Osteocyte (in vitro differentiated cells): ENCODE measurements around the gene TGM2. TPM values are rescaled to one million over a fixed set of nuclear protein-coding genes. Genes with fewer than 3 reads are reported as not detected.

Experiments
- DNase-seq: peaks from one replicate; pipeline ENCODE4 v3.0.0; 2021; ENCODE audit warnings: mixed read lengths; ENCODE audit not compliant: unreplicated experiment; ENCODE audit errors: extremely low spot score
- H3K27ac Mint-ChIP-seq: one replicate; pipeline ENCODE4 v1.8.0; 2021; ENCODE audit warnings: mild to moderate bottlenecking, mixed read lengths; ENCODE audit not compliant: unreplicated experiment
- H3K27me3 Mint-ChIP-seq: one replicate; pipeline ENCODE4 v1.8.0; 2021; ENCODE audit warnings: mixed read lengths; ENCODE audit not compliant: unreplicated experiment
- H3K36me3 Mint-ChIP-seq: one replicate; pipeline ENCODE4 v1.8.0; 2021; ENCODE audit warnings: mixed read lengths; ENCODE audit not compliant: unreplicated experiment
- H3K4me1 Mint-ChIP-seq: one replicate; pipeline ENCODE4 v1.8.0; 2021; ENCODE audit warnings: mixed read lengths; ENCODE audit not compliant: unreplicated experiment
- H3K4me3 Mint-ChIP-seq: one replicate; pipeline ENCODE4 v1.8.0; 2021; ENCODE audit warnings: mild to moderate bottlenecking, moderate library complexity, mixed read lengths; ENCODE audit not compliant: unreplicated experiment
- H3K9me3 Mint-ChIP-seq: one replicate; pipeline ENCODE4 v1.8.0; 2021; ENCODE audit warnings: mixed read lengths; ENCODE audit not compliant: unreplicated experiment
- total RNA-seq: library from RNA; stranded (reverse); gene quantifications from 2 replicates; pipeline ENCODE4 v1.2.1, GENCODE V29; 2021
- TF ChIP-seq, protein P1 (sequence below): fragments of 200-600 bp; sonication (generic); IDR thresholded peaks from 2 replicates; pipeline ENCODE4 v1.5.0; 2021; ENCODE audit warnings: antibody characterized with exemption, mild to moderate bottlenecking, moderate library complexity

The TGM2 gene
- total RNA-seq, 1 donor from 2014 or later, result 29.2 TPM

DNA sequence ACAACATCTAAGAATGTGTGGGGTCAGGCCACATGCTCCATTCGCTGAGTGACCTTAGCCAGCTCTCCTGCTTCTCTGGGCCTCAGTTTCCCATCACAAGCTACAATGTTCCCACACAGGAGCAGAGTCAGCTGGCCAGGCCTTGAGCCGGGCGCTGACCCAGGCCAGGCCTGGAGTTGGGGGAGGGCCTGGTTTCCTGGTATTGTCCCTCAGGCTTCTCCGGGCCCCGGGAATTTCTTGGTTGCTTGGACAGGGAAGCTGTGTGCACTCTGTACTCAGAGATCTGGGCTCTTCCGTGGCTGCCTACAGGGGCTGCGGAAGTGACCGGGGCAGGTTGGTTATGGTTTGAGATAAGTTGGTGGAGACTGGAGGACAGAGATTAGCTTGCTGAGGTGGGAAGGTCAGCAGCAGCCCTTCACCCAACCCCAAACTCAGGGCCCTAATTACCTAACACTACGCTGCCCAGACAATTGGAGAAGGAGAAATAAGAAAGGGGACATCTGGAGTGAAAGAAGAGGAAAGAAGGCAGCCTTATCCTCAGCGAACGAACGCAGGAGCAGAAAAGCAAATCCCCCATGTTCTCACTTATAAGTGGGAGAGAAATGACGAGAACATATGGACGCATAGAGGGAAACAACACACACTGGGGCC is 6.2 kb downstream of the TGM2 start:
- Mint-ChIP-seq H3K4me1 (peaks cover 23% of the 10 kb centered on the region), H3K4me3 (no peak overlapping the region), H3K27ac (no peak overlapping the region), H3K36me3 (no peaks in the 10 kb centered on the region), H3K27me3 (no peaks in the 10 kb centered on the region), H3K9me3 (no peaks in the 10 kb centered on the region)
- DNase-seq, result no peak
- TF ChIP-seq, protein P1, sequence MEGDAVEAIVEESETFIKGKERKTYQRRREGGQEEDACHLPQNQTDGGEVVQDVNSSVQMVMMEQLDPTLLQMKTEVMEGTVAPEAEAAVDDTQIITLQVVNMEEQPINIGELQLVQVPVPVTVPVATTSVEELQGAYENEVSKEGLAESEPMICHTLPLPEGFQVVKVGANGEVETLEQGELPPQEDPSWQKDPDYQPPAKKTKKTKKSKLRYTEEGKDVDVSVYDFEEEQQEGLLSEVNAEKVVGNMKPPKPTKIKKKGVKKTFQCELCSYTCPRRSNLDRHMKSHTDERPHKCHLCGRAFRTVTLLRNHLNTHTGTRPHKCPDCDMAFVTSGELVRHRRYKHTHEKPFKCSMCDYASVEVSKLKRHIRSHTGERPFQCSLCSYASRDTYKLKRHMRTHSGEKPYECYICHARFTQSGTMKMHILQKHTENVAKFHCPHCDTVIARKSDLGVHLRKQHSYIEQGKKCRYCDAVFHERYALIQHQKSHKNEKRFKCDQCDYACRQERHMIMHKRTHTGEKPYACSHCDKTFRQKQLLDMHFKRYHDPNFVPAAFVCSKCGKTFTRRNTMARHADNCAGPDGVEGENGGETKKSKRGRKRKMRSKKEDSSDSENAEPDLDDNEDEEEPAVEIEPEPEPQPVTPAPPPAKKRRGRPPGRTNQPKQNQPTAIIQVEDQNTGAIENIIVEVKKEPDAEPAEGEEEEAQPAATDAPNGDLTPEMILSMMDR, result no peak

DNA sequence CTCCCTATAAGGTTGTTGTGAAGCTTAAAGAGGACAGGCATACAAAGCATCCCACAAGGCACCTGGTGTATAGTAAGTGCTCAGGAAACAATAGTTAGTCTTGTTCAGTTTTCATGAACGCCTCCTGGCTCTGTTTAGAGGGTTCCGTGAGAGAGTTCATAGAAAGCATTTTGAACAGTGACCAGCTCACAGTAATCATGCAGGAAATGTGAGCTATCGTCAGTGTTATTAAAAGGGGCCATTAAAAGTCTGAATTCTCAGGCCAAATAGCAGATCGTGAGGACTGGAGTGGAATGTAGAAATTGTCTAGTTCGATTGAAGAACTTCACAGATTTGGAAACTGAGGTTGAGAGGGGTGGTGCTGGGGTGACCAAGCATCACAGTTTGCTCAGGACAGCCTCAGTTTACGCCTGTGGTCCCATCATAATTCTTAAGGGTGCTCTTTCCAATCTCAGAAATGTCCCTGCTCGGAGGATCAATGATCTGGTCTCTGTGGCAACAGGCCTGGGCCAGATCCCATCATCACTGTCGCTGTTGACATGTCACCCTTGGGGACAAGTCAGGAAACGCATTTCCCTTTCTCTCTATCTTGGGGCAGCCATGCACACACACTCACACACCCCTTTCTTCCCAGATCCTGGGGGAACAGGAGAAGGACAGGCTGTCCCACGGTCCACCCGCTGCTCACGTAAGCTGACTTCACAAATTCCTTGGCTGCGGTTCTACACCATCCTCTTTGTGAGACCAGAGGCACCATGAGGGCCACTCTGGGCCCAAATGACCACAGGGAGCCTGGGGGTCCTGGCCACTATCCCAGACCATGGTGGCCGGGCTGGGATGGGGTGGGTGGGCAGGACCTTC is 7.2 kb downstream of the TGM2 start:
- Mint-ChIP-seq H3K4me1 (peaks cover 24% of the 10 kb centered on the region), H3K27ac (peak overlapping the region; percentile 60), H3K9me3 (no peaks in the 10 kb centered on the region), H3K27me3 (no peaks in the 10 kb centered on the region), H3K36me3 (no peaks in the 10 kb centered on the region), H3K4me3 (no peak overlapping the region)
- TF ChIP-seq, protein P1, result no peak
- no peak for DNase-seq

DNA sequence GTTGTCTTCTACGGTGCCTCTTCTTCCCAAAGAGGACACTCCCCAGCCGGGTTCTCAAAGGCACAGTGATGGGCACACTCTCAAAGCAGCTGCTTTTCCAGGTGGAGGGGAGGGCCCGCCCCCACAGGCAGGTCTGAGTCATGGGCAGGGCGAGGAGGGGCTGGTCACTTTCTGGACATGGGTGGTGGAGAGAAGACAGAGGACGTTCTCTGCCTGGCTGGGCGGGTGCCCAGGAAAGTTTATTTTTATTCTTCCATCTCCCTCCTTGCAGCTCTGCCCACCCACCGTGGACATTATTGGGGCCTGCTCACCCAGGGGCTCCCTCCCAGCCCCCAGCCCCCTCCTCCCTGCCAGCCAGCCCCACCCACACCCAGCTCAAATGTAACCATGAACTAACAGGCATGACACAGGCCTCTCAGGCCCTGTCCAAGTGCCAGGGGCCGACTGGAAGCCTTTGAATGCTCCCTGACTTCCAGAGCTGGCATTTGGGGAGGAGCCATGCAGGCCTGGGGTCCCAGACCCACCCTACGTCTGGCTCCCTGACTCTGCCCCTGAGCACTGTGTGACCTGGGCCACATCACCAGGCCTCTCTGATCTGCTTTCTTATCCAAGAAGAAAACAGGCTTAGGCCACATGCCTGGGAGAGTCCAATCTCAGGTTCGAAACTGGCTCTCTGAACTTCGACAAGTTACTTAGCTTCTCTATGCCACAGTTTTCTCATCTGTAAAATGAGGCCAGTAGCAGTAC is 8.0 kb downstream of the TGM2 start:
- H3K27ac Mint-ChIP-seq, result no peak overlapping the region
- TF ChIP-seq, protein P1, result no peak
- H3K4me1 Mint-ChIP-seq, result peaks cover 32% of the 10 kb centered on the region

DNA sequence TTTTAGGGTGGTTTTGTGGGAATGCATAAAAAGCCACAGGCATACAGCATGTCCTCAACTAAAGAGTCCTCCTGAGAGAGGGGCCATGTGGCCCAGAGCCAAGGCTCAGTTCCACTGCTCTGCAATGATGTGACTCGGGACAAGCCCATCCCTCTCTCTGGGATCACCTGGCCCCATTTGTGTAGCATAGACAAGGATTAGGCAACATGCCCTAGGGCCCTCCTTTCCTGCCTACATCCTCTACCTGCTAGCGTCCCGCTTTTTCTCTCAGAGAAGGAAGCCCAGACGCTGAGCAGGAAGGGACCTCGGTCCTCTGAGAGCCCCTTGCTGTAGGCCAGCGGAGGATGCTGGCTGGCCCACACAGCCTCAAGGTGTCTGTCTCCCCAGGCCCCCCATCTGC is 8.8 kb downstream of the TGM2 start:
- TF ChIP-seq, protein P1, result no peak
- DNase-seq, result no peak
- Mint-ChIP-seq H3K9me3 (no peaks in the 10 kb centered on the region), H3K27me3 (no peaks in the 10 kb centered on the region), H3K4me1 (peaks cover 38% of the 10 kb centered on the region), H3K27ac (no peak overlapping the region), H3K4me3 (no peak overlapping the region), H3K36me3 (no peaks in the 10 kb centered on the region)

More for the DNA sequence above, 8.0 kb downstream of the TGM2 start:
- Mint-ChIP-seq H3K4me3 (no peak overlapping the region), H3K36me3 (no peaks in the 10 kb centered on the region), H3K27me3 (no peaks in the 10 kb centered on the region), H3K9me3 (no peaks in the 10 kb centered on the region)
- no peak for DNase-seq
